Breast epithelium (tissue), 4 donors: Measurements from ENCODE around the gene BRF1. TPM values are rescaled to one million over a fixed set of nuclear protein-coding genes. Genes with fewer than 3 reads are reported as not detected.
A peak's percentile ranks its signal among the peaks of the same experiment; 100 is the strongest.

Experiments
- DNase-seq, 2 donors: peaks; one replicate each; pipeline ENCODE4 v3.0.0-alpha.2; 2019; ENCODE audit warnings: low spot score in 2 of 2
- H3K27ac ChIP-seq, 2 donors: fragments of 200-600 bp; sonication (generic) in 1 of 2; one replicate each; pipeline ENCODE4 v1.5.1; 2016 to 2019; ENCODE audit warnings: mild to moderate bottlenecking in 1 of 2
- H3K27me3 ChIP-seq, 2 donors: fragments of 200-600 bp; sonication (generic) in 1 of 2; one replicate each; pipeline versions ENCODE4 v1.5.1 to v1.6.0; 2017 to 2019; ENCODE audit warnings: control low read depth in 1 of 2, mild to moderate bottlenecking in 1 of 2
- H3K36me3 ChIP-seq: fragments of 200-600 bp; one replicate; pipeline ENCODE4 v1.5.1; 2019
- H3K4me1 ChIP-seq, 2 donors: fragments of 200-600 bp; sonication (generic); one replicate each; pipeline ENCODE4 v1.5.1; 2016 to 2019; ENCODE audit warnings: control low read depth in 1 of 2
- H3K4me3 ChIP-seq, 3 donors: fragments of 200-600 bp; sonication (generic); 1 replicate in 2 of 3; 2 replicates in 1 of 3; pipeline ENCODE4 v1.5.1; 2016 to 2019; ENCODE audit warnings: mild to moderate bottlenecking in 3 of 3, moderate library complexity in 2 of 3
- H3K9me3 ChIP-seq, 2 donors: fragments of 200-600 bp; sonication (generic) in 1 of 2; one replicate each; pipeline ENCODE4 v1.5.1; 2016 to 2019; ENCODE audit warnings: control low read depth in 1 of 2
- POLR2A ChIP-seq: fragments of 450-650 bp; IDR thresholded peaks from one replicate; pipeline ENCODE4 v1.6.1; 2016; ENCODE audit warnings: antibody characterized with exemption, mild to moderate bottlenecking, moderate library complexity
- POLR2AphosphoS5 ChIP-seq, 3 donors: sonication (generic); formaldehyde crosslinking; IDR thresholded peaks; one replicate each; pipeline ENCODE4 v1.6.1; 2017; ENCODE audit warnings: antibody characterized with exemption in 3 of 3
- intact Hi-C: fragments of 100-400 bp; cut with DNase I; formaldehyde crosslinking; loops from one replicate; pipeline ENCODE4 v1.15.1; 2023; ENCODE audit warnings: low total_unique reads
- total RNA-seq, 3 donors: library from RNA; depleted of rRNA; stranded (reverse); fragments of >200 nt; gene quantifications; one replicate each; pipeline ENCODE4 v1.1.0, GENCODE V29; 2016
- TF ChIP-seq, protein P1 (sequence below), 3 donors: fragments of 450-650 bp; IDR thresholded peaks; one replicate each; pipeline ENCODE4 v1.5.1; 2016 to 2017; ENCODE audit warnings: antibody characterized with exemption in 3 of 3, mild to moderate bottlenecking in 3 of 3, moderate library complexity in 3 of 3

BRF1 gene
- total RNA-seq, 3 donors from 2014 or later, result 30.2 to 45.6 (median 38.6) TPM

- intact Hi-C loops, result loop anchor here (10.0 kb wide), 1 partner anchor 67 kb away; the partner anchor contains the start of gene PACS2
- DNase-seq, result no peak
- H3K27me3 ChIP-seq, result no peaks in the 10 kb centered on the region
- peaks cover 8 to 10% of the 10 kb centered on the region in 2 donors for H3K4me1 ChIP-seq
- H3K4me3 ChIP-seq, result peak overlapping the region; percentile 51 to 88 (median 67)
- peak overlapping the region; percentile 87 to 99 for H3K27ac ChIP-seq
- no peaks in the 10 kb centered on the region for H3K36me3 ChIP-seq
- H3K9me3 ChIP-seq, result no peaks in the 10 kb centered on the region
- TF ChIP-seq POLR2A (no peak), POLR2AphosphoS5 (IDR thresholded peaks at IDR 0.05) (no peak)
- TF ChIP-seq, protein P1, sequence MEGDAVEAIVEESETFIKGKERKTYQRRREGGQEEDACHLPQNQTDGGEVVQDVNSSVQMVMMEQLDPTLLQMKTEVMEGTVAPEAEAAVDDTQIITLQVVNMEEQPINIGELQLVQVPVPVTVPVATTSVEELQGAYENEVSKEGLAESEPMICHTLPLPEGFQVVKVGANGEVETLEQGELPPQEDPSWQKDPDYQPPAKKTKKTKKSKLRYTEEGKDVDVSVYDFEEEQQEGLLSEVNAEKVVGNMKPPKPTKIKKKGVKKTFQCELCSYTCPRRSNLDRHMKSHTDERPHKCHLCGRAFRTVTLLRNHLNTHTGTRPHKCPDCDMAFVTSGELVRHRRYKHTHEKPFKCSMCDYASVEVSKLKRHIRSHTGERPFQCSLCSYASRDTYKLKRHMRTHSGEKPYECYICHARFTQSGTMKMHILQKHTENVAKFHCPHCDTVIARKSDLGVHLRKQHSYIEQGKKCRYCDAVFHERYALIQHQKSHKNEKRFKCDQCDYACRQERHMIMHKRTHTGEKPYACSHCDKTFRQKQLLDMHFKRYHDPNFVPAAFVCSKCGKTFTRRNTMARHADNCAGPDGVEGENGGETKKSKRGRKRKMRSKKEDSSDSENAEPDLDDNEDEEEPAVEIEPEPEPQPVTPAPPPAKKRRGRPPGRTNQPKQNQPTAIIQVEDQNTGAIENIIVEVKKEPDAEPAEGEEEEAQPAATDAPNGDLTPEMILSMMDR (IDR thresholded peaks at IDR 0.05), result no peak
Measured at GRCh38 chr14:105247715-105248367, 53.0 kb downstream of the BRF1 start.

DNA sequence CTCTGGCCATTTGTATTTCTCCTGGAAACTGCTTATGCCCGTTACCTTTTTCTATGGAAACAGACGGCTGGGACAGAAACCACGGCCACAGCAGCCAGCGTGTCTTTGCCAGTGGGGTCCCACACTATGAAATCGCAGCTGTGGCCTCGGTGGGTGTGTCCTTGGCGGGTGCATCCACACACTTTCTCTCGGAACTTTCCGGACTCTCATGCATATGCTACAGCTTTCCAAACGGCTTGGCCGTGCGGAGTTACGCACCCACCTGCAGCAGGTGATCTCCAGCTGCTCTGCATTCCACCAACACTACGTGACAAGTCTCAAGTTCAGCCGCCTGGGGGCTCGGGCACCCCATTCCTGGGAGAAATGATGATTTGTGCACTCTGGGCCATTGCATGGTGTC is 53.8 kb downstream of the BRF1 start:
- Histone ChIP-seq H3K27ac (no peak overlapping the region), H3K4me1 (peaks cover 8 to 10% of the 10 kb centered on the region in 2 donors), H3K9me3 (no peaks in the 10 kb centered on the region), H3K4me3 (no peak overlapping the region), H3K36me3 (no peaks in the 10 kb centered on the region), H3K27me3 (no peaks in the 10 kb centered on the region)
- DNase-seq, result no peak
- intact Hi-C loops, result loop anchor here (10.0 kb wide), 1 partner anchor 68 kb away; the partner anchor contains the start of gene PACS2
- TF ChIP-seq POLR2A (no peak), POLR2AphosphoS5 (IDR thresholded peaks at IDR 0.05) (no peak)
- TF ChIP-seq, protein P1 (IDR thresholded peaks at IDR 0.05), result no peak

GRCh38 chr14:105244334-105244733 is 56.5 kb downstream of the BRF1 start:
- intact Hi-C loops, result loop anchor here (10.0 kb wide), 1 partner anchor 70 kb away; the partner anchor contains the start of gene PACS2
- H3K4me1 ChIP-seq, result peaks cover 8 to 10% of the 10 kb centered on the region in 2 donors

GRCh38 chr14:105241641-105242040 is 59.2 kb downstream of the BRF1 start:
- no peak for DNase-seq
- intact Hi-C loops, result loop anchor here (10.0 kb wide), 1 partner anchor 73 kb away; the partner anchor contains the start of gene PACS2

More at GRCh38 chr14:105244334-105244733, 56.5 kb downstream of the BRF1 start:
- Histone ChIP-seq H3K4me3 (no peak overlapping the region), H3K27ac (no peak overlapping the region), H3K27me3 (no peaks in the 10 kb centered on the region), H3K9me3 (no peaks in the 10 kb centered on the region), H3K36me3 (no peaks in the 10 kb centered on the region)
- no peak for DNase-seq
- TF ChIP-seq, protein P1 (IDR thresholded peaks at IDR 0.05), result no peak
- TF ChIP-seq POLR2AphosphoS5 (IDR thresholded peaks at IDR 0.05) (no peak), POLR2A (no peak)

More at GRCh38 chr14:105241641-105242040, 59.2 kb downstream of the BRF1 start:
- Histone ChIP-seq H3K27ac (no peak overlapping the region), H3K9me3 (no peaks in the 10 kb centered on the region), H3K36me3 (no peaks in the 10 kb centered on the region), H3K4me1 (no peaks in the 10 kb centered on the region), H3K4me3 (no peak overlapping the region), H3K27me3 (no peaks in the 10 kb centered on the region)
- TF ChIP-seq, protein P1 (IDR thresholded peaks at IDR 0.05), result no peak
- TF ChIP-seq POLR2A (no peak), POLR2AphosphoS5 (IDR thresholded peaks at IDR 0.05) (no peak)
